ENCODE measurements around the gene ELL. TPM values are rescaled to one million over a fixed set of nuclear protein-coding genes. Genes with fewer than 3 reads are reported as not detected.

The ELL gene
- total RNA-seq, 2 donors from 2014 or later: 23.7 to 41.8 TPM

DNA sequence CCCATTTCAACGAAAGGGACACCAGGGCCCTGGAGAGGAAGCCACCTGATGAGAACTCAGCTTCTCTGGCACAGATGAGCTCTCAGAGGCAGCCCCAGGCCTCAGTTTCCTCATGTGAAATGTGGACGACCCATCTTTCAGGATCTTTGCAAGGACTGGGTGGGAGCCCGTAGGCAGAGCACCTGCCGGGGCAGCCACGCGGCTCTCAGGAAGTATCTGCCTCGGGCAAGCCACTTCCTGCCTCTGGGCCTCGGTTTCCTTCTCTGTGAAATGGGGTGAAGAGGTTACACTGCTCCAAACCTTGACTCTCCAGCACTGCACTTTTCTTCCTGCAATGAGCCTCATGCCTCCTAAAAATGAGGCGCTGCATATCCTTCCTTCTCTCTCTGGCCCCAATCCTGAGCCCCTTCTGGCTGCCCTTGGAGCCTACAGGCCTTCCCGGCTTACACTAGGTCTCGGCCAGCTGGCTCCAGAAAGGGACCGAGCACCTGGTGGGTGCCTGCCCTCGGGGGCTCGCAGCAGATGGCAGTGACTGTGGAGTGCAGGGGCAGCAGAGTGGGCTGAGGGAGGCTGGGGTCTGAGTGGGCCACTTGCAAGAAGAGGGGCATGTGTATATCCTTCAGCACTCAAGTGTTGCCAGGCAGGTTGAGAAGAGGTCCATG lies 99.2 kb downstream of the ELL start:
- no peaks in the 10 kb centered on the region for H3K27me3 Mint-ChIP-seq
- peaks cover 38% of the 10 kb centered on the region for H3K4me1 Mint-ChIP-seq
- H3K9me3 Mint-ChIP-seq: no peaks in the 10 kb centered on the region
- H3K4me3 Mint-ChIP-seq: peak overlapping the region; percentile 97
- H3K27ac Mint-ChIP-seq: peak overlapping the region; percentile 95
- ATAC-seq (replicated peaks): peak; percentile 34
- peaks cover 26% of the 10 kb centered on the region for H3K36me3 Mint-ChIP-seq (ENCODE audit: low read depth)

DNA sequence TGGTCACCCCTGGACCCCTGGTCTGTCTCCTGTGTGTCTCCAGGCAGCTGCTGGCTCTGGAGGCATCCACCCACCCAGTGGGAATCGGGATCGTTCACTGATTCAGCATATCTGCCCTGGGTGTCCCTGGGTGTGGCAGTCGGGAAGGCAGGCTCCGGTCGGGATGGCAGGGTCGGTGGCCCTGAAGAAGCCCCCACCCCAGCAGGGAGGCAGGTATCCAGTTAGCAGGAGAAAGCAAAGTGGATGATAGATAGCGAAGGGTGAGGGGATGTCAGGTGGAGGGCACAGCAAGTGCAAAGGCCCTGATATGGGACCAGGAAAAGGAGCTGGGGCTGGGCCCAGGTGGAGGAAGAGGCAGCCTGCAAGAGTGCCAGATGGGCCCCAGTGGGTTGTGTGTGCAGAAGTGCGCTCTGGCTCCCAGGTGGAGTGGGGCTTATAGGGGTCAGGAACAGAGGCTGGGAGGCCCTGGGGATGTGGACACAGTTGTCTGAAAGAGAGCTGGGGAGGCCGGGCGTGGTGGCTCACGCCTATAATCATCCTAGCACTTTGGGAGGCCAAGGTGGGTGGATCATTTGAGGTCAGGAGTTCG lies 100.4 kb downstream of the ELL start:
- Mint-ChIP-seq H3K36me3 (ENCODE audit: low read depth) (peaks cover 26% of the 10 kb centered on the region), H3K4me3 (peak overlapping the region; percentile 97), H3K4me1 (peaks cover 38% of the 10 kb centered on the region), H3K9me3 (no peaks in the 10 kb centered on the region), H3K27me3 (no peaks in the 10 kb centered on the region), H3K27ac (peak overlapping the region; percentile 95)
- ATAC-seq (replicated peaks): no peak

GRCh38 chr19:18420930-18421329 lies 100.9 kb downstream of the ELL start:
- Mint-ChIP-seq H3K4me1 (peaks cover 37% of the 10 kb centered on the region), H3K9me3 (no peaks in the 10 kb centered on the region), H3K27ac (peak overlapping the region; percentile 95), H3K4me3 (peak overlapping the region; percentile 97), H3K36me3 (ENCODE audit: low read depth) (peaks cover 26% of the 10 kb centered on the region), H3K27me3 (no peaks in the 10 kb centered on the region)
- no peak for ATAC-seq (replicated peaks)

GRCh38 chr19:18419699-18420460 lies 102.0 kb downstream of the ELL start:
- ATAC-seq (replicated peaks): peak; percentile 55
- peak overlapping the region; percentile 95 for H3K27ac Mint-ChIP-seq
- peaks cover 26% of the 10 kb centered on the region for H3K36me3 Mint-ChIP-seq (ENCODE audit: low read depth)
- H3K27me3 Mint-ChIP-seq: no peaks in the 10 kb centered on the region
- no peaks in the 10 kb centered on the region for H3K9me3 Mint-ChIP-seq
- peak overlapping the region; percentile 97 for H3K4me3 Mint-ChIP-seq
- H3K4me1 Mint-ChIP-seq: peaks cover 31% of the 10 kb centered on the region

DNA sequence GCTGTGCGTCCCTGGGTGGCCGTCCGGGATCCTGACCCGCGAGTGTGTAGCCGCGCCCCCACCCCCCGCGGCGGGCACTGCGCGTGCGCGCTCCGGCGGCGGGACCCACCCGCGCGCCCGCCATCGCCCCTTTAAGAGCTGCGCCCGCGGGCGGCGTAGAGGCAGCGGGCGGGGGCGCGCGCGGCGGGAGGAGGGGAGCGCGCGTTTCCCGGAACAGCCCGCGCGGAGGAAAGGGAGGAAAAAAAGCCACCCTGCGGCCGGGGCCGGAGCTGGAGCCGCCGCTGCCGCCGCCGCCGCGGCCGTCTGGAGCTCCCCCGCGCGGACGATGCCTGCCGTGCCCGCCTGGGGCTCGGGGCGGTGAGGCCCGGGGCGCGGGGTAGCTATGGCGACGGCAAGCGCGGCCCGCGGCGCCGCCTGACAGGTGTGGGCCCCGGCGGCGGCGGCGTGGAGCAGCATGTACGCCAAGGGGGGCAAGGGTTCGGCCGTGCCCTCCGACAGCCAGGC lies 102.6 kb downstream of the ELL start, which contains the start of gene SSBP4:
TSS of gene SSBP4 (plus strand) at position 204 of the 504 bp plus-strand sequence. CDS start at position 455, 251 bp downstream.
- peak; percentile 57 for ATAC-seq (replicated peaks)
- H3K36me3 Mint-ChIP-seq (ENCODE audit: low read depth): peaks cover 26% of the 10 kb centered on the region
- H3K4me3 Mint-ChIP-seq: peak within 1 kb of the TSS; percentile 97
- no peaks in the 10 kb centered on the region for H3K27me3 Mint-ChIP-seq
- H3K9me3 Mint-ChIP-seq: no peaks in the 10 kb centered on the region
- H3K27ac Mint-ChIP-seq: peak within 1 kb of the TSS; percentile 95
- peaks cover 31% of the 10 kb centered on the region for H3K4me1 Mint-ChIP-seq

GRCh38 chr19:18418483-18419194 lies 103.2 kb downstream of the ELL start:
- Mint-ChIP-seq H3K36me3 (ENCODE audit: low read depth) (peaks cover 26% of the 10 kb centered on the region), H3K27ac (peak overlapping the region; percentile 78), H3K4me1 (peaks cover 31% of the 10 kb centered on the region), H3K9me3 (no peaks in the 10 kb centered on the region), H3K4me3 (peak overlapping the region; percentile 83), H3K27me3 (no peaks in the 10 kb centered on the region)
- peak; percentile 16 for ATAC-seq (replicated peaks)

- no peaks in the 10 kb centered on the region for H3K9me3 Mint-ChIP-seq
- H3K4me1 Mint-ChIP-seq: peaks cover 29% of the 10 kb centered on the region
- peak overlapping the region; percentile 78 for H3K27ac Mint-ChIP-seq
- H3K27me3 Mint-ChIP-seq: no peaks in the 10 kb centered on the region
- peak overlapping the region; percentile 83 for H3K4me3 Mint-ChIP-seq
- no peak for ATAC-seq (replicated peaks)
- H3K36me3 Mint-ChIP-seq (ENCODE audit: low read depth): peaks cover 23% of the 10 kb centered on the region
Observed at GRCh38 chr19:18418029-18418482, 103.8 kb downstream of the ELL start.

GRCh38 chr19:18417250-18418028 lies 104.4 kb downstream of the ELL start:
- Mint-ChIP-seq H3K27ac (peak overlapping the region; percentile 47), H3K4me1 (peaks cover 24% of the 10 kb centered on the region), H3K27me3 (no peaks in the 10 kb centered on the region), H3K4me3 (peak overlapping the region; percentile 83), H3K9me3 (no peaks in the 10 kb centered on the region), H3K36me3 (ENCODE audit: low read depth) (peaks cover 17% of the 10 kb centered on the region)
- ATAC-seq (replicated peaks): no peak

DNA sequence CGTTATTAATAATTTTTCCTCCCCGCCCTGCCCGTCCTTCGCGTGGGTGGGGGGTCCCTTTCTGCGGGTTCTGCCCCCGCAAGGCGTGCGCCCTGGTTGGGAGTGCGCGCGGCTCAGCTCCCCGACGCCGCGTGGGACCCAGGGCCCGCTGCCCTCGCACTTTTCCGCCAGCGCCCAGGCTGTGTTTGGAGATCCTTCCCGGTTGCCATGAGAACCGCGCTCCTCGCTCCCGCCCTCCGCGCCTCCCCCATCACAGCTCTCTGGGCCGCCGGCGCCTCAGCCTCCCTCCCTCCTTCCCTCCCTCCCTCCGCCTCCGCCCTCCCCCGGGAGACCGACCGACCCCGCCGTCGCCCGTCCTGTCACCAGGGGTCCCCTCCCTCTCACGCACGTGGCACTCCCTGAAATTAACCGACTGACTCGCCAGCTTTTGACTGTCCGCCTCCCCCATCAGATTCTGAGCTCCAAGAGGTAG lies 105.1 kb downstream of the ELL start:
- no peaks in the 10 kb centered on the region for H3K27me3 Mint-ChIP-seq
- H3K27ac Mint-ChIP-seq: peak overlapping the region; percentile 47
- ATAC-seq (replicated peaks): peak; percentile 14
- H3K4me3 Mint-ChIP-seq: peak overlapping the region; percentile 83
- peaks cover 12% of the 10 kb centered on the region for H3K36me3 Mint-ChIP-seq (ENCODE audit: low read depth)
- peaks cover 20% of the 10 kb centered on the region for H3K4me1 Mint-ChIP-seq
- H3K9me3 Mint-ChIP-seq: no peaks in the 10 kb centered on the region

DNA sequence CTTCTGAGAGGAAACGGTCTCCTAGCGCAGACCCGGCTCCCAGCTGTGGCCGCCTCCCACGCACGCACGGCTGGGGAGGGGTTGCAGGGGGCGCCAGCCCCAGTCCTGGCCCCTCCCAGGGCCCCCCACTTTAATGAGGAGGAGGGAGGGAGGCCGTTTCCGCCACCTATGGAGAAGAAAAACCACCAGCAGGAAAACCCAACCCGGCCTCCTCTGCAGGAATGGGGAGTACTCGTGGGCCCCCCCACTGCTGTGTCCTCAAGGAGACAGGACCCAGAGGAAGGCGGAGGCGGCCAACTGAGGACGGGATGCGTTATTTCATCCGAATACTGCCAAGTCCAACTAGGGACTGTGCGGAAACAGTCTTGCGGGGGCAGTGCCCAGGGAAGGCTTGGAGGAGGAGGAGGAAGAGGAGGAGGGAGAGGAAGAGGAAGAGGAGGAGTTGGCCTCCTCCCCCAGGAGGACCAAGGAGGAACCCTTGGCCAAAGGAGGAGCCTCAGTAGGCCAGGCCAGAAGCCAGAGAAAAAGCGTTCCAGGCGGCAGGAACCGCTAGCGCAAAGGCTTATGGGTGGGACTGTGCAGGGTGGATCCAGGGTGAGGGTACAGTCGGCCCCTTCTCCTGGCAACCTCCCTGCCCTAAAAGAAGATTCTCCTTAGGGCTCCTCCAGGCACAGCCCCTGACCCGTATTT lies 106.5 kb downstream of the ELL start:
- Mint-ChIP-seq H3K4me3 (peak overlapping the region; percentile 83), H3K27me3 (no peaks in the 10 kb centered on the region), H3K27ac (no peak overlapping the region), H3K9me3 (no peaks in the 10 kb centered on the region), H3K4me1 (peaks cover 11% of the 10 kb centered on the region), H3K36me3 (ENCODE audit: low read depth) (peaks cover 4% of the 10 kb centered on the region)
- ATAC-seq (replicated peaks): no peak

DNA sequence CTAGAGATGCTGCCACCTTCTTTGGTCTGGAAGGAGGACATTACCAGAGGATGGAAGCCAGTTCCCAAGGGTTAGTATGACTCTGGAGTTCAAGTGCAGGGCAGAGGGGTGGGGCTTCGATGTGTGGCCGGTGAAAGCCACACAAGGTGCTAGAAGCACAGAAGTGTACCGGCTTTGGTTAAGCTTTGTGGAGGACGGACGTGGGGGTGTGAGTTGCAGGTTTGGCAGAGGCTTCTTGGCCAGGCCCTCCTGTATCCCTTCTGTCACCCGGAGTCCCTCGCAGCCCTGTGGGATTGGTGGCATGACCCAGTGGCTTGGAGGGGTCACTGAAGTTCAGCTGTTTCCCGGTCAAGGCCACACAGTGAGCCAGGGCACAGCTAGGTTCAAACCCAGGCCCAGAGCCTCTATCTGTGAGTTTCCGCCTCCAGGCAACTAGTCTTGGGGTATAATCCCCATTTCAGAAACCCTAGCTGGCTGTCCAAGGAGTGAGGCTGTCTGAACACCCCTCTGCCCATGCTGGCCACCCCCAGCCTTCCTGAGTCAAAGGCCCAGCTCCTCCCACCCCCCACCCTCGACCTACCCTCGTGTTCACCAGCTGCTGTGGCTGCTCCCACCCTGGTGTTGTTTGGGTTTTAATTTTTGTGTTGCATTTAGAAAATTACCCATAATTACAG lies 107.2 kb downstream of the ELL start:
- Mint-ChIP-seq H3K27ac (no peak overlapping the region), H3K9me3 (no peaks in the 10 kb centered on the region), H3K36me3 (ENCODE audit: low read depth) (no peaks in the 10 kb centered on the region), H3K4me3 (no peak overlapping the region), H3K27me3 (no peaks in the 10 kb centered on the region), H3K4me1 (peaks cover 7% of the 10 kb centered on the region)
- no peak for ATAC-seq (replicated peaks)

GRCh38 chr19:18412610-18413239 lies 109.1 kb downstream of the ELL start:
- Mint-ChIP-seq H3K27me3 (no peaks in the 10 kb centered on the region), H3K27ac (no peak overlapping the region), H3K4me3 (no peak overlapping the region), H3K4me1 (no peaks in the 10 kb centered on the region), H3K36me3 (ENCODE audit: low read depth) (no peaks in the 10 kb centered on the region), H3K9me3 (no peaks in the 10 kb centered on the region)
- ATAC-seq (replicated peaks): no peak

Measured in activated T-helper 17 cell treated with anti-CD3 and anti-CD28 coated beads, Interleukin-2, amount 50 U/mL, for 72 hours (primary cell).